HG02642 (cell line): ENCODE data around the gene LY6G6D.
"Not testable (repeated sequence)": the region's sequence is repeated elsewhere in the genome, so short reads cannot be mapped to it uniquely, and the experiment has no call there.

Experiments used
- ATAC-seq: cut with Tn5 transposase; IDR thresholded peaks from one replicate; pipeline ENCODE4 v1.9.1; 2021; ENCODE audit warnings: mild to moderate bottlenecking; ENCODE audit not compliant: unreplicated experiment, poor library complexity

LY6G6D gene

GRCh38 chr6:31691564-31692108 is 23.5 kb upstream of the LY6G6D start:
- no peak for ATAC-seq

- no peak for ATAC-seq
These were observed 22.8 kb upstream of the LY6G6D start for GRCh38 chr6:31692353-31692752.

- no peak for ATAC-seq
These were observed 22.3 kb upstream of the LY6G6D start for GRCh38 chr6:31692886-31693285.

- ATAC-seq = no peak
These were observed 21.6 kb upstream of the LY6G6D start for GRCh38 chr6:31693535-31693934.

GRCh38 chr6:31697555-31697954 is 17.6 kb upstream of the LY6G6D start:
- ATAC-seq = no peak

GRCh38 chr6:31700740-31701401 is 14.3 kb upstream of the LY6G6D start:
- ATAC-seq = no peak

GRCh38 chr6:31701666-31702404 is 13.3 kb upstream of the LY6G6D start:
- ATAC-seq = no peak

GRCh38 chr6:31702405-31702818 is 12.7 kb upstream of the LY6G6D start:
- ATAC-seq = no peak

GRCh38 chr6:31702819-31703716 is 12.1 kb upstream of the LY6G6D start, which contains the start of gene ABHD16A:
Gene ABHD16A, minus strand, starts transcription at chr6:31703324. Its CDS starts 43 bp downstream, at chr6:31703281.
- peak; percentile 91 for ATAC-seq

- ATAC-seq = no peak
These were observed 9.2 kb upstream of the LY6G6D start for GRCh38 chr6:31705931-31706330.

- ATAC-seq = no peak
These were observed 8.5 kb upstream of the LY6G6D start, which contains the start of gene LY6G6F for GRCh38 chr6:31706599-31706998. Gene LY6G6F, plus strand, starts transcription at chr6:31706866. Its CDS starts 41 bp downstream, at chr6:31706907.

- no peak for ATAC-seq
These were observed 7.4 kb upstream of the LY6G6D start for GRCh38 chr6:31707701-31708100.

- ATAC-seq = no peak
These were observed 6.9 kb upstream of the LY6G6D start for GRCh38 chr6:31708224-31708623.

GRCh38 chr6:31709157-31709556 is 6.0 kb upstream of the LY6G6D start:
- not testable (repeated sequence) for ATAC-seq

- no peak for ATAC-seq
These were observed 4.5 kb upstream of the LY6G6D start for GRCh38 chr6:31710523-31711219.

- ATAC-seq = no peak
These were observed 3.9 kb upstream of the LY6G6D start for GRCh38 chr6:31711233-31711632.

GRCh38 chr6:31712296-31712695 is 2.9 kb upstream of the LY6G6D start:
- ATAC-seq = no peak

- no peak for ATAC-seq
These were observed 1.7 kb upstream of the LY6G6D start for GRCh38 chr6:31713465-31713864.

GRCh38 chr6:31713991-31714684 is 1.0 kb upstream of the LY6G6D start:
- no peak for ATAC-seq
